Bronchial smooth muscle cell (primary cell): ENCODE measurements around the gene ILRUN. TPM values are rescaled to one million over a fixed set of nuclear protein-coding genes. Genes with fewer than 3 reads are reported as not detected.

ENCODE experiments used
- total RNA-seq: library from RNA; depleted of rRNA; stranded (reverse); fragments of >200 nt; gene quantifications from 2 replicates; pipeline ENCODE4 v1.2.1, GENCODE V29; 2014

ILRUN gene
- 29.4 and 35.3 TPM in 2 replicates for total RNA-seq

DNA sequence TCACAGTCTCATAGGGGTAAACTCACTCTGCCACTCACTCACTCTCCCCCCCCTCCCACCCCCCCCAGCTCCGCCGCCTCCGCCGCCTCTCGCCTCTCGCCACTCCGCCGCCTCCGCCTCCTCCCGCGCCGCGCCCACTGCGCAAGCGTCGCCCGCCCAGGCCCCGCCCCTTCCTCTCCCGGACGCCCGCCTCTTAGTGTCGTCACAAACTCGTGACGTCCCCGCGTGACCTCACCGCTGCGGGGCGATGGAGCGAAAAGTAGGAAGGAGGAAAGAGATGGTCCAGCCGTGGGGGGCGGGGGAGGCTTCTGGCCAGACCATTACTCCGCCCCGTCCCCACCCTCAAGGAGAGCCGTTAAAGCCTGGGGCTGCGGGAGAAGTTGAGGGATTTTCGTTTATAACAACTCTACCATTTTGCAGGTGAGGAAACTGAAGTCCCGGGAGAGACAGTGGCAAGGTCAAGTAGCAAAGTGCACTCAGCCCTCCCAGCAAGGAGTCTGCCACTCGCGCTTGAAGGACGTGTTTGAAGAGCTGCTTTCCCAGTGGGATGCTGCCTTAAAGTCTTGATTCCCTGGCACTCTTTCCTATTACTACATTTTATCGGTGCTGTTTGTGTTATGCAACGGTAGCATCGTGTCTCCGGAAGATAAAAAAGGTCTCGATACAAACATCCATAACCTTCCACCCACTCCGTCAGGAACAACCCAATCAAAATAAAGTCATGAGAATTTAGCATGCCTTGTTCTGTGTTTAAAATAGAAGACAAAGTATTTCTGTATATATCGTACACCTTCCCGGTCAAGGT is at the start of gene ILRUN:
Gene ILRUN (minus strand): TSS at position 29 of the 805 bp plus-strand sequence. CDS start 164 bp downstream, outside the sequence.

Other genes with a start within 250 kb of the ILRUN start
- gene PACSIN1, start 230.7 kb downstream of the ILRUN start, total RNA-seq, result not detected in 2 replicates
- not detected in 2 replicates for gene SPDEF, start 140.4 kb downstream of the ILRUN start, total RNA-seq
- 43.5 and 47.9 TPM in 2 replicates for gene SNRPC, start 60.7 kb upstream of the ILRUN start, total RNA-seq
- 1.2 and 1.3 TPM in 2 replicates for gene BLTP3A, start 95.3 kb upstream of the ILRUN start, total RNA-seq
- 10.3 and 11.5 TPM in 2 replicates for gene TAF11, start 191.3 kb upstream of the ILRUN start, total RNA-seq
- gene ANKS1A, start 192.5 kb upstream of the ILRUN start, total RNA-seq, result 5.7 and 6.9 TPM in 2 replicates